Chondrocyte (in vitro differentiated cells): ENCODE data around the gene MUC2. TPM values are rescaled to one million over a fixed set of nuclear protein-coding genes. Genes with fewer than 3 reads are reported as not detected.

Experiments
- DNase-seq: peaks from one replicate; pipeline ENCODE4 v3.0.0; 2021; ENCODE audit warnings: mixed read lengths, low spot score
- H3K27ac Mint-ChIP-seq: one replicate; pipeline ENCODE4 v1.8.0; 2021; ENCODE audit warnings: mild to moderate bottlenecking, moderate library complexity, mixed read lengths; ENCODE audit not compliant: unreplicated experiment
- H3K27me3 Mint-ChIP-seq: 2 replicates; pipeline ENCODE4 v1.8.0; 2021; ENCODE audit warnings: low read depth, mixed read lengths
- H3K36me3 Mint-ChIP-seq: 2 replicates; pipeline ENCODE4 v1.8.0; 2021; ENCODE audit warnings: low read depth, mixed read lengths
- H3K4me1 Mint-ChIP-seq: 2 replicates; pipeline ENCODE4 v1.8.0; 2021; ENCODE audit warnings: low read depth, mild to moderate bottlenecking, mixed read lengths
- H3K4me3 Mint-ChIP-seq: one replicate; pipeline ENCODE4 v1.8.0; 2021; ENCODE audit warnings: mild to moderate bottlenecking, moderate library complexity, mixed read lengths; ENCODE audit not compliant: unreplicated experiment
- H3K9me3 Mint-ChIP-seq: 2 replicates; pipeline ENCODE4 v1.8.0; 2021; ENCODE audit warnings: low read depth, mixed read lengths
- CTCF ChIP-seq: fragments of 200-600 bp; sonication (generic); IDR thresholded peaks from 2 replicates; pipeline ENCODE4 v1.5.0; 2021; ENCODE audit warnings: antibody characterized with exemption, mild to moderate bottlenecking, moderate library complexity
- total RNA-seq: library from RNA; stranded (reverse); gene quantifications from 3 replicates; pipeline ENCODE4 v1.2.1, GENCODE V29; 2021

MUC2 gene
- total RNA-seq, 1 donor from 2014 or later, result not detected

GRCh38 chr11:1104411-1105182 lies 29.9 kb downstream of the MUC2 start:
- Mint-ChIP-seq H3K27ac (no peak overlapping the region), H3K9me3 (no peaks in the 10 kb centered on the region), H3K4me1 (no peaks in the 10 kb centered on the region), H3K36me3 (no peaks in the 10 kb centered on the region), H3K27me3 (peaks cover 6% of the 10 kb centered on the region), H3K4me3 (no peak overlapping the region)
- no peak for TF ChIP-seq CTCF
- DNase-seq, result peak; percentile 78

GRCh38 chr11:1105183-1105565 lies 30.5 kb downstream of the MUC2 start:
- TF ChIP-seq CTCF, result no peak
- Mint-ChIP-seq H3K27me3 (peaks cover 6% of the 10 kb centered on the region), H3K9me3 (no peaks in the 10 kb centered on the region), H3K4me1 (no peaks in the 10 kb centered on the region), H3K36me3 (no peaks in the 10 kb centered on the region), H3K27ac (no peak overlapping the region), H3K4me3 (no peak overlapping the region)
- peak; percentile 86 for DNase-seq

GRCh38 chr11:1106387-1106786 lies 31.7 kb downstream of the MUC2 start:
- Mint-ChIP-seq H3K36me3 (no peaks in the 10 kb centered on the region), H3K27ac (no peak overlapping the region), H3K4me1 (no peaks in the 10 kb centered on the region), H3K27me3 (peaks cover 6% of the 10 kb centered on the region), H3K9me3 (no peaks in the 10 kb centered on the region), H3K4me3 (no peak overlapping the region)
- TF ChIP-seq CTCF, result no peak
- no peak for DNase-seq

- H3K27me3 Mint-ChIP-seq, result peaks cover 6% of the 10 kb centered on the region
- H3K4me3 Mint-ChIP-seq, result no peak overlapping the region
- peak; percentile 69 for DNase-seq
- no peak for TF ChIP-seq CTCF
- no peak overlapping the region for H3K27ac Mint-ChIP-seq
- no peaks in the 10 kb centered on the region for H3K4me1 Mint-ChIP-seq
- H3K36me3 Mint-ChIP-seq, result no peaks in the 10 kb centered on the region
- no peaks in the 10 kb centered on the region for H3K9me3 Mint-ChIP-seq
Observed at GRCh38 chr11:1107316-1108245, 32.9 kb downstream of the MUC2 start.

- Mint-ChIP-seq H3K27me3 (peaks cover 6% of the 10 kb centered on the region), H3K4me1 (no peaks in the 10 kb centered on the region), H3K36me3 (no peaks in the 10 kb centered on the region), H3K9me3 (no peaks in the 10 kb centered on the region), H3K4me3 (no peak overlapping the region), H3K27ac (no peak overlapping the region)
- DNase-seq, result peak; percentile 69
- TF ChIP-seq CTCF, result no peak
Observed at GRCh38 chr11:1108246-1108900, 33.7 kb downstream of the MUC2 start.
